WERI-Rb-1 (cell line): Measurements from ENCODE around the gene CAMTA1.

Source experiments
- DNase-seq: peaks from one replicate; pipeline ENCODE4 v3.0.0-alpha.2; 2020
- H3K27ac ChIP-seq: fragments of 250-450 bp; sonication (Bioruptor Pico); 2 replicates; pipeline ENCODE4 v1.5.1; 2020; ENCODE audit warnings: mild to moderate bottlenecking, moderate library complexity
- H3K27me3 ChIP-seq: fragments of 250-450 bp; sonication (Bioruptor Pico); 2 replicates; pipeline ENCODE4 v1.5.1; 2021; ENCODE audit warnings: mild to moderate bottlenecking, low read depth, moderate library complexity; ENCODE audit not compliant: insufficient read depth, severe bottlenecking
- H3K36me3 ChIP-seq: fragments of 250-450 bp; sonication (Bioruptor Pico); 2 replicates; pipeline ENCODE4 v1.5.1; 2020; ENCODE audit warnings: mild to moderate bottlenecking, moderate library complexity
- H3K4me3 ChIP-seq: 2 replicates; pipeline ENCODE4 v1.5.1; 2011; ENCODE audit warnings: low read depth, mild to moderate bottlenecking, control low read depth, low read length
- H3K9me3 ChIP-seq: fragments of 250-450 bp; sonication (Bioruptor Pico); 2 replicates; pipeline ENCODE4 v1.5.1; 2021; ENCODE audit warnings: mild to moderate bottlenecking, moderate library complexity; ENCODE audit not compliant: severe bottlenecking
- TF ChIP-seq, protein P1 (sequence below): IDR thresholded peaks from 2 replicates; pipeline ENCODE4 v1.5.1; 2011; ENCODE audit warnings: low read depth, mild to moderate bottlenecking, control low read depth, inconsistent platforms, low read length

The CAMTA1 gene

DNA sequence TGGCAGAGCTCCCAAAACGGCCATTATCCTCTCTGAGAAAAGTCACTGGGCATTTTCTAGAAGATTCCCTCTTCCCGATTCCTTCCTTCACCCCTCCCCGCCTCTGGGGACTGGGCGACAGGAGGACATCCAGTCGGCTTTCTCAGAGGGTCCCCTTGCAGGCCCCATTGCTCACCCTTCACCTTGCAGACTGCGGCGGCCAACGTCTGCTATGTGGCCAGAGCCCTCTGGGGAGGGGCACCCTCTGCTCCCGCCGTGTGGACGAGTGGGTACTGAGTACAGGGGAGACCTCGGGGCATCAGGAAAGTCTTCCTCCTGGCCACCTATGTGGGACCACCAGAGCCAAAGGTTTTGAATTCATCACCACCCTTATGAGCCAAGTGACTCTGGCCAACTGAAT, 692.3 kb downstream of the CAMTA1 start:
- no peaks in the 10 kb centered on the region for H3K9me3 ChIP-seq
- no peak overlapping the region for H3K4me3 ChIP-seq
- H3K27me3 ChIP-seq: no peaks in the 10 kb centered on the region
- TF ChIP-seq, protein P1, sequence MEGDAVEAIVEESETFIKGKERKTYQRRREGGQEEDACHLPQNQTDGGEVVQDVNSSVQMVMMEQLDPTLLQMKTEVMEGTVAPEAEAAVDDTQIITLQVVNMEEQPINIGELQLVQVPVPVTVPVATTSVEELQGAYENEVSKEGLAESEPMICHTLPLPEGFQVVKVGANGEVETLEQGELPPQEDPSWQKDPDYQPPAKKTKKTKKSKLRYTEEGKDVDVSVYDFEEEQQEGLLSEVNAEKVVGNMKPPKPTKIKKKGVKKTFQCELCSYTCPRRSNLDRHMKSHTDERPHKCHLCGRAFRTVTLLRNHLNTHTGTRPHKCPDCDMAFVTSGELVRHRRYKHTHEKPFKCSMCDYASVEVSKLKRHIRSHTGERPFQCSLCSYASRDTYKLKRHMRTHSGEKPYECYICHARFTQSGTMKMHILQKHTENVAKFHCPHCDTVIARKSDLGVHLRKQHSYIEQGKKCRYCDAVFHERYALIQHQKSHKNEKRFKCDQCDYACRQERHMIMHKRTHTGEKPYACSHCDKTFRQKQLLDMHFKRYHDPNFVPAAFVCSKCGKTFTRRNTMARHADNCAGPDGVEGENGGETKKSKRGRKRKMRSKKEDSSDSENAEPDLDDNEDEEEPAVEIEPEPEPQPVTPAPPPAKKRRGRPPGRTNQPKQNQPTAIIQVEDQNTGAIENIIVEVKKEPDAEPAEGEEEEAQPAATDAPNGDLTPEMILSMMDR: no peak
- DNase-seq: no peak
- no peak overlapping the region for H3K27ac ChIP-seq
- H3K36me3 ChIP-seq: no peaks in the 10 kb centered on the region

DNA sequence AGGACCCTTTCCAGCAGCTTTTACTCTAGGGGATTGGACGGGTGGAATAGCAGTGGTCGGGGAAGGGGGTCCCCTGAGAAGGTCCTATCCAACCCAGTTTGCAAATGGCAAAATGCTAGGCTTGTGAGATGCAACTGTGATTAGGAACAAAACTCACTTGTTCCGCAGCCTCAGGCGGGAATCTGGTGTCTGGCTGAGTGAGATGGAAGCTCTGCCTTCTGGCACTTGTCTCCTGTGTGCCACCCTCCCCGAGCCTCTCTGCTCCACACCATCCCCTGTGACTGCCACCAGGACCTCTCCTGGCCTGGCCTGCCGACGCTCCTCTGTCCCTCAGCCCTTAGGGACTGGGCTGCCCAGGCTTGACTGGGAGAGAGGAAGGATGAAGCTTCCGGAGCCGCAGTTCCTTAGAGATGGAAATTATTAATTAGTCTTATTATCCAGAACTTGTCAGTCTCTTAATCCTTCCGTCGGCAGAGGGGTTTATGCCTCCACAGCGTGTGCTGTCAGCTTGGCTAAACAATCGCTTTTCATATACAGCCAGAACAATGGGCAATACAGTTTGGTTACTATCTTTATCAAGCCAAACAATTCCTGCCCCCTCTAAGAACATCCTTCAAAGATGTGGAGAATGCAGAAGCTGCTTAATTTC, 693.0 kb downstream of the CAMTA1 start:
- Histone ChIP-seq H3K9me3 (no peaks in the 10 kb centered on the region), H3K27me3 (no peaks in the 10 kb centered on the region), H3K36me3 (no peaks in the 10 kb centered on the region), H3K4me3 (no peak overlapping the region), H3K27ac (peak overlapping the region; percentile 39)
- peak; percentile 37 for DNase-seq
- TF ChIP-seq, protein P1: no peak

DNA sequence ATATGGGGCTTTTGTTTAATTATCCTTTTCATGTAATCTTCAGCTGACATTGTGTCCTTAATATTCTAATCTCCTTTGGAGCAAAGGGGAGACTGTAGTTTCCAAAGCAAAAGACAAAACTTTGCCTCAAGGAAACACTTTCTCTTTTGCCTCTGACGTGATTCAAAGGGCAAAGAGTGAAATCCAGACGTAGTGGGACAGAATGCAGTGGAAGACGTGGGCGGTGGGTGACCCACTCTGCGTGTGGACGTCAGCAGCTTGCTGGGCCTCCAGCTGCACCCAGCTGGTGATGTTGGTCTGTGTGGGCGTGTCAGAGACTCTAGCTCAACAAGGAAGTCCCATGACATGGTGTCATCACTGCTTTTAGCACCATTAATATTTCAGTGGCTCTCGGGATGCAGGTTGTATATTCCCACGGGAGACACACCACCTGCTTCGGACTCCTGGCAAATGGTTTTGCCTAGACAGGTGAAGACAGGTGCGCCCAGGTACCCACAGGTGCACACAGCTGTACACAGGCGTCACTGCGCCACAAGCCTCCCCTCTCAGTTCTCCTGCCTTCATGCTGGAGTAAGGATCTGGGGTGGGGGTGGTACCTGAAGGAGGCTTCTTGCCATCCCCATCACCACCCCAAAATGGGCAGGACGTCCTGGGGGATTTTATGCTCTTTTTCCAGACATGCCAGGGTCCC, 693.7 kb downstream of the CAMTA1 start:
- Histone ChIP-seq H3K9me3 (no peaks in the 10 kb centered on the region), H3K36me3 (no peaks in the 10 kb centered on the region), H3K27ac (peak overlapping the region; percentile 39), H3K4me3 (no peak overlapping the region), H3K27me3 (no peaks in the 10 kb centered on the region)
- TF ChIP-seq, protein P1: no peak
- DNase-seq: no peak

DNA sequence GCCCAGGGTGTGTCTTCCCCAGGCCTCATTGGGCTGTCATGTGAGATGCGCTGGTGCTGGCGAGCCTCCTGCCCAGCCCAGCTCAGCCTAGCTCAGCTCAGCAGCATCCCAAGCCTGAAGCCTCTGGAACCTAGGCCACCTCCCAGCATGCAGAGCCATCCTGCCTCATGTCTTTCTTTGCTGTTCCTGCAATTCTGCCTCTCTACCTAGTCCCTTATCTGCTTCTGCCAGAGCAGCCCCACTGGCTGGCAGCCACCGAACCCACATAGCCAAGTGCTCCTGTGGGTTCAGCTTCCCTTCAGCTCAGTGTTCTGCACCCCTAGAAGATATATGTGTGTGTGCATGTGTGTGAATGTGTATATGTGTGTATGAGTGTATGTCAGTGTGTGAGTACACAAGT, 694.3 kb downstream of the CAMTA1 start:
- H3K9me3 ChIP-seq: no peaks in the 10 kb centered on the region
- TF ChIP-seq, protein P1: no peak
- DNase-seq: no peak
- H3K4me3 ChIP-seq: no peak overlapping the region
- no peak overlapping the region for H3K27ac ChIP-seq
- no peaks in the 10 kb centered on the region for H3K27me3 ChIP-seq
- H3K36me3 ChIP-seq: no peaks in the 10 kb centered on the region

DNA sequence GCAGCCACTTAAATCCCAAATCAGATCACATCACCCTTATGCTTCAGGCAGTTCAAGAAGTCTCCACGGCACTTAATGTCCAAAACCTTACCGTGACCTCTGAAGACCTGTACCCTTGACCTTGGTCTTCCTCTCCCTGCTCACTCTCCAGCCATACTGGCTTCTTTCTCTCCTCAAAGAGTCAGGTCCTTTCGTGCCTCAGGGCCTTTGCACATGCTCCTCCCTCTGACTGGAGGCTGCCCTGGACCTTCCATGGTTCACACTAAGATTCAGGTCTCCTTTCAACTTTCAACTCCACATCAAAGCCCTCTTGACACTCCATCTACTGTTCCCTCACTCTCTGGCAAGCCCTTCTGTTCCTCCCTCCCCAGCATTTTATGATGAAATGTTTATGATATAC, 695.9 kb downstream of the CAMTA1 start:
- Histone ChIP-seq H3K36me3 (no peaks in the 10 kb centered on the region), H3K27ac (no peak overlapping the region), H3K9me3 (no peaks in the 10 kb centered on the region), H3K27me3 (no peaks in the 10 kb centered on the region), H3K4me3 (no peak overlapping the region)
- TF ChIP-seq, protein P1: no peak
- DNase-seq: no peak

DNA sequence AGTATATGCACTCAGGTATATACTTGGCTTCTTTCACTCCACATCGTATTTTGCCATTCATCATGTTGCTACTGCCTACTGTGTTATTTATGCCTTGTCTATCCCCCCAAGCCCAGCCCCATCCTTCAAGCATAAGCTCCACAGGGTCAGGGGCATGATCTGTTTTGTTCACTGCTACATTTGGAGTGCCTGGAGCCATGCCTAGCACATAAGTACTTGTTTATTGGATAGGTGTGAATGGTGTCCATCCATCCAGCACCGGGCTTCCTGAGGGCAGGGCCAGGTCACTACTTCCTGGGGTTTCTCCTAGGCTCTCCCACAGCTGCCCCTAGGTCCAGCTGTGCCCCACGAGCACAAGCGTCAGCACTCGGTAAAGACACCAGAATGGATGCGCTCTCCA, 696.8 kb downstream of the CAMTA1 start:
- Histone ChIP-seq H3K36me3 (no peaks in the 10 kb centered on the region), H3K27me3 (no peaks in the 10 kb centered on the region), H3K9me3 (no peaks in the 10 kb centered on the region), H3K4me3 (no peak overlapping the region), H3K27ac (no peak overlapping the region)
- TF ChIP-seq, protein P1: no peak
- DNase-seq: no peak
